ENCODE results near the gene RAB35. TPM values are rescaled to one million over a fixed set of nuclear protein-coding genes. Genes with fewer than 3 reads are reported as not detected.
A peak's percentile ranks its signal among the peaks of the same experiment; 100 is the strongest.

RAB35 gene
- total RNA-seq, 1 donor from 2014 or later, result 42.0 TPM

GRCh38 chr12:120085920-120086645 is 30.5 kb downstream of the RAB35 start:
- no peak for DNase-seq

DNA sequence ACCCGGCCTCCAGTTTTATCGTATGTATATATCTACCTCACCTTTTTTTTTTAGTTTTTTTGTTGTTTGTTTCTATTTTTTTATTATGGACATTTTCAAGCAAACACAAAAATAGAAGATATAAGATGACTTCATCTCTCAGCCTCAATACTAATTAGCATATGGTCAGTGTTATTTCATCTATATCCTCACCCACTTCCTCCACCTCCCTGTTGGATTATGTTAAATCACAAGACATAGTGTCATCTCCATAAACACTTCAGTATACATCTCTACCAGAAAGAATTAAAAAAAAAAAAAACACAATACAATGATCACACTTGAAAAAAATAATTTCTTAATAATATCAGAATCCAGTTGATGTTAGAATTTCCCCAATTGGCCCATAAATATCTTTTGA is 34.9 kb downstream of the RAB35 start:
- DNase-seq, result no peak

GRCh38 chr12:120079411-120080400 is 36.8 kb downstream of the RAB35 start:
- no peak for DNase-seq

- DNase-seq, result peak; percentile 18
Observed at GRCh38 chr12:120078868-120079267, 37.7 kb downstream of the RAB35 start.

DNA sequence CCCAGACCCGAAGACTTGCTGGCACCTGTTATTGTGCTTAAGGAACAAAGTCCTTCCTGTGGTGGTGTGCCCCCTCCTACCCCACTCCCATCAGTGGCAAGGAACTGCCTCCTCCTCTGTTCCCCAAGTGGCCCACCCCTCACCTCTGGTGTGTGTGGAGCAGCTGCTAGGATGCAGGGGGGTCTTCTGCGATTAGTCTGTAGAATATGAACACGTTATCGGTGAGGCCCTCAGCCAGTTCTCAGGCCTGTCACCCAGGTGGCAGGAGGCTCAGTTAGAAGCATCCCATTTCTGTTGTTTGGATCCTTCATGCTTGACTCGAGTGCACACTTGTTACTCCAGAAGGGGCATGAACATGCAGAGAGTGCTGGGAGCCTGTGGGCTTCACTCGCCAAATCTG is 39.3 kb downstream of the RAB35 start:
- DNase-seq, result no peak

GRCh38 chr12:120076651-120077050 is 39.9 kb downstream of the RAB35 start:
- no peak for DNase-seq

DNA sequence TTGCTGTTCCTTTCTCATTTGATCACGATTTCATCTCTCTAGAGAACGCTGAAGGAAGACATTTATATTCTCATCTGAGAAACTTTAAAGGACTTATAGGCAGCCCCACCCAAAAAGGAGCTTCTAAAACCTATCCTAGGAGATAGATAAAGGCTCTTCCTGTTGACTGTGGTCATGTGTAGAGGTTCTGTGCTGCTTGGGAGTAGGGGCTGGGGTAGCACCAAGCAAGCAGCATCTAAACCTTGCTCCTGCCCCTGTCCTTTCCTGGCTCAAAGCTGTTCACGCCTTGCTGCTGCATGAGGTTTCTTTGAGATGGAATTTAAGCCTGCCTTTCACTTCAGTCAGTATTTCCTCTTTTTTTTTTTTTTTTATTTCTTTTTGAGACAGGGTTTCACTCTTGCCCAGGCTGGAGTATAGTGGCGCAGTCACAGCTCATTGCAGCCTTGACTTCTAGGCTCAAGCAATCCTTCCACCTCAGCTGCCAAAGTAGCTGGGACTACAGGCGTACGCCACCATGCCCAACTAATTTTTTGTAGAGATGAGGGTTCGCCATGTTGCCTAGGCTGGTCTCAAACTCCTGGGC is 41.4 kb downstream of the RAB35 start:
- DNase-seq, result no peak

DNA sequence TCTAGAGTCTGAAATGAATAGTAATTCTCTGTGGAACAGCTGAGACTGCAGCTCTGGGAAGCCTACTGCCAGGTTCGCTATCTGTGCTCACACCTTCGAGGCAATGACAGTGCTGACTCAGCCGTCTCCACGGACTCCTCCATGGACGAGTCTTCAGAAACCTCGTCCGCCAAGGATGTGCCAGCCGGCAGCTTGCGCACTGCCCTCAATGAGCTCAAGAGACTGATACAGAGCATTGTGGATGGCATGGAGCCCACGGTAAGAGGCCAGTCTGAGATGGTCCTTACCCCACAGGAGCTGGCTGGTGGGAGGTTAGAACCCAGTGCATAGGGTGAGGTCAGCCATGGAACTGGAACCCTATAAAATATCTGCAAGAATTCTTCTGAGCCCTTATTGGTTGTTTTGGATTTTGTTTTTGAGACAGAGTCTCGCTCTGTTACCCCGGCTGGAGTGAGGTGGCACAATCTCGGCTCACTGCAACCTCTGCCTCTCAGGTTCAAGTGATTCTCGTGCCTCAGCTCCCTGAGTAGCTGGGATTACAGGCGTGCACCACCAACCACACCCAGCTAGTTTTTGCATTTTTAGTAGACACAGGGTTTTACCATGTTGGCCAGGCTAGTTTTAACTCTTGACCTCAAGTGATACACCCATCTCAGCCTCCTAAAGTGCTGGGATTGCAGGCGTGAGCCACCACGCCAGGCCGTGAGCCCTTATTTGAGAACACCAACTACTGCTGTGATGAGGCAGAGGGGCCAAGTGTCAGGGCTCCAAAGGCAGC is 43.9 kb downstream of the RAB35 start:
- DNase-seq, result no peak

GRCh38 chr12:120071493-120072020 is 45.0 kb downstream of the RAB35 start:
- DNase-seq, result no peak

DNA sequence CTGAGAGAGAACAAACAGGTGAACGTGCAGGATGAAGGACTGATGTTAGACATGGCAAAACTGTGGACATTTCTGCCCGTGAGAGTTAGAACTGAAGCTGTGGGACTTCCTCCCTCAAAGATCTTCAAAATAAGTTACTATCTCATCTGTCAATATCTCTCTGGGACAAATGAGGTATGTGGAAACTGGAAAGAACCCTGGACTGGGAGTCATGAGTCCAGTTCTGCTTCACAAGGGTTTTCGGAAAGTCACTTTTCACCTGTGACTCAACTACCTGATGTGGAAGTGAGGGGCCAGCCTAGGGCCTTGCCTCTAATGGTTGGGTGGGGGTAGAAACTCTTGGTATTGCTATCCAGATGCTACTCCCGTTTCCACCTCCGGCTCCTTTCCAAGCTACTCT is 47.3 kb downstream of the RAB35 start:
- DNase-seq, result no peak

DNA sequence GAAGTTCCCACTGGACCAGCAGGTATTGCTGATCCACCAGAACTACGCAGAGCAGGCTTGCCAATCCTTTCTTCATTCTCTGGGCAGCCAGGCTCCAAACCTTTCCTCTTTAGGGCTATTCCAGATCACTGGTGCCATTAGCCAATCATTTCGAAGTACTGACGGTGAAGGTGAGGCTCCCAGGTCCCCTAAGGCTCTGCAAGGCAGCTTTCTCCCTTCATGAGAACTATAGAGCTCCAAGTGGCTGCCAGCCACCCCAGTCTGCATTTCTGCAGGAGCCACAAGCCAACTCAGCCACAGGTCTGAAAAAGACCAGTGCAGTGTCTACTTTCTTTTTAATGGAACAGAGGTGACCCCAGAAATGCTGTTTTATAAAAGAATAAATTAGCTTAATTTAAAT is 48.7 kb downstream of the RAB35 start:
- DNase-seq, result no peak

DNA sequence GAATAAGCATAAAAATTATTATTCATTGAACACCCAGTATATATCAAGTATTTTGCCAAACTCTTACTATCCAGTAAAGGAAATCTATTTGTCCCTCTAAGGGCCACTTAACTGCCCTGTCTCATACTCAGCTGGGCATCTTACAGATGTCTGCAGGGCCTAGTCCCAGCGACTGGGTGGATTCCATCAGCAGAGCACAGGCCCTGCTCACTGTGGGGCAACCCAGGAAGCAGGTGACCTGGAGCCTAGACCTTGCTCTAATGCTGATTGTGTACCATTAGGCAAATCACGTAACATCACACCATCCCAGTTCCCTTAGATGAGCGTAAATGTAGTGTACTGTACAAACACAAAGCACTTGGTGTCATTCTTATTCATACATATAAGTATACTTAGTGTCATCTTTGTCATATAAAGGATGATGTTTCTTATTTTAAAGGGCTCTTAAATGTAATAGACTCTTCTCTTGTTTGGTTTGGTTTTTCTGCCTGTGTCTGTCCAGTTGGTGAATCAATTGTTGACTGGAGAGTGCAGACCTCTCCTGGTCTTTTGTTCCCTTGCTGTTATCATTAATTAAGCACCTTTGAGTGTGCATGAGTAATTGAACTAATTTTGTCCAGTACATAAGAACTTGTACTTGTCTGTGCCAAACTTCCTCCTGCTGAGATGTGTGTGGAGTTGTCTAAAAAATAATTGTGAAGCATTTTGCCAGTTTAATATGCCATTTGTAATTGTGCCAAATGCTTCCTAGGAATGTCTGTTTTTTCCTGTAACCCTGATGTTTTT is 49.3 kb downstream of the RAB35 start:
- DNase-seq, result no peak

DNA sequence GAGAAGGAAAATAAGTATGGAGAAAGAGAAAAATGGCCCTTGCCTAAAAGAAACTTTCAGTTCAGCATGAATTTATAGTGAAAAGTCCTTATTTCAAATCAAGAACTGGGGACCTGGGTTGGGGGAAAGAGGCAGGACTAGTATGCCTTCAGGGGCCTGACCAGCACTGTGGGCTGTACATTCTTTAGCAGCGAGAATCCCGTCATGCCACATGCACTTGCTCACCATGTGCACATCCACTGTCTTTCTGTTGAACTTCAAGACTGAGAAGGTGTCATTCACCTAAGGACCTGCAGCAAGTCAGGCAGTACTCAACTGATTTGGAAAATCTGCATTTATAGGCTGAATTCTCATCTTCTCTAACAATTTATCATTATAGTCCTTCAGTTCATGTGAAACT is 50.2 kb downstream of the RAB35 start:
- no peak for DNase-seq

- no peak for DNase-seq
Observed at GRCh38 chr12:120065472-120065871, 51.1 kb downstream of the RAB35 start.

DNA sequence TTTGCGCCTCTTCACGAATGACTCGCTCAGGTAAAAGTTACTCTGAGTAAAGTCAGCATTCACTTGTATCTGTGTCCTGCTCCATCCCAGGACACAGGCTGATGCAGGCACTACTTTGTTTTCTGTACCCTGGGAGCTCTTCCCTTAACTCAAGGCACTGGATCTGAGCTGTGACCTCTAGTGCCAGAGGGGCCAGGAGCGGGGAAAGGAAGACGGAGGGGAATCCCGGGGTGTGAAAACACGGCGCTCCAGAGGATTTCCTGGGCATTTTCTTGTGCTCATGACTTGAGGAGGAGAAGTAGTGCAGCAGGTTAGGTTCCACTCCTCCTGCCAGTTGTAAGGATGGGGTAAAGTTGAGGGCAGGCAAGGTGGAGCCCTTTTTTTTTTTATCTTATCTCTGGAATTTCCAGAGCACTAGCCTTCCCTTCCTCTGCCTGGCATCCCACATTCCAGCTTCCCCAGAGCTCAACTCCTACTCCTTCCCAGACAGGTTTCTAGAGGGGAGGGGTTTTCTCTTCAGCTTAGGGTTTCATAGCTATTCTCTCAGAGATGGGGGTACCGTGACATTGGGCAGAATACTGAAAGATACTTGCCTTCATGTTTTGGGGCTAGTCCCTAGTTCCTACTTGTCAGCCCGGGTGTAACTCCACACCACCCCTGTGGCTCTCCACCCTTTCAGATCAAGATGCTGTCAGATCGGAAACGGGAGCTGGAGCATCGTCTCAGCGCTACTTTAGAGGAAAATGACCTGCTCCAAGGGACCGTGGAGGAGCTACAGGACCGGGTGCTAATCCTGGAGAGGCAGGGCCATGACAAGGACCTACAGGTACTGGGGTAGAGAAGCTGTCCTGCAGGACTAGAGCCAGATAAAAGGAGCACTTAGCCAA is 52.3 kb downstream of the RAB35 start:
- no peak for DNase-seq

DNA sequence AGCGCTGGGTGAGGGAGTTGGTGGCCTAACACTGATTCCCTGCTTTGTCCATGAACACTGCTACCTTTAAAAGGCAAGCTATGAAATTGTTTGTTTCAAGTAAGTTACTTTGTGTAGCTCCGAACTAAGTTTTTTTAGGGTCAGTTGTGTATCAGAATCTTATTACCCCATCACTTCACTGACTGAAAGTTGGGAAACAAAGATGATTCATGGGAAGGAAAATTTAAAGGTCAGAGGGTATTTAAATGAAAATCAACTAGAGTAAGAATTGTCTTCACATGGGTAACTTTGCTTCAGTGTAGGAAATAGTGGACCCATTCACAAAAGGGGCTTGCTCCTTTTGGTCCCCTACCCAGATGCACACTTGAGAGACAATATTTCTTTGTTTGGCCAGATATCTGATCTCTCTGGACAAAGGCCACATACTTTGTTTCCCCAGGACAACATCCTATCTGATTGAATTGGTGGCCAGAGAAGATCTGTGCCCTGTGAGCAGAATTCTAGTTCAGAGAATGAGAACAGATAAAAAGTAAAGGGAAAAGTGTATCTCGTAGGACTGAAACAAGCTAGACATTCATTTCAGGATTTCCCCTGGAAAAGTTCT is 53.5 kb downstream of the RAB35 start:
- no peak for DNase-seq

GRCh38 chr12:120061575-120062214 is 54.9 kb downstream of the RAB35 start:
- DNase-seq, result no peak

- no peak for DNase-seq
Observed at GRCh38 chr12:120060717-120061116, 55.8 kb downstream of the RAB35 start.

DNA sequence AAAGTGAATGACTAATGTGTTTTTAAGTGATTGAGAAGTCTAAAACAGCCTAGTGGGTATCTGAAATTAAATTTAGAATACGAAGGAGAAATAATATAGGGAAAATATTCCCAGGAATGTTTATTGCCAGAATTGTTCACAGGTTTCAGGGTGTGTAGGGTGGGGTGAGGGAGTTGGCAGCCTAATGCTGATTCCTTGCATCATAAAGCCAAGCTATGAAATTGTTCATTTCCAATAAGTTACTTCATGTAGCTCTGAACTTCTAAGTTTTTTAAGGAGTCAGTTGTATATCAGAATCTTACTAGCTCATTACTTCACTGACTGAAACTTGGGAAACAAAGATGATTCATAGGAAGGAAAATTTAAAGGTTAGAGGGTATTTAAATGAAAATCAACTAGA is 56.4 kb downstream of the RAB35 start:
- DNase-seq, result no peak

GRCh38 chr12:120056739-120057138 is 59.8 kb downstream of the RAB35 start:
- no peak for DNase-seq

Data from dermis blood vessel endothelial cell (primary cell).